Central memory CD8-positive, alpha-beta T cell (primary cell): ENCODE results near the gene KIFC3.

ENCODE experiments used
- ATAC-seq: fragments of 150-1000 bp; cut with Tn5 transposase; replicated peaks from 2 replicates; pipeline ENCODE4 v1.10.0; 2022; ENCODE audit warnings: mild to moderate bottlenecking, moderate FRiP score, moderate number of reproducible peaks; ENCODE audit not compliant: poor library complexity, severe bottlenecking; ENCODE audit errors: extremely low read depth
- DNase-seq, 2 donors: peaks; one replicate each; pipeline ENCODE4 v3.0.0; 2021; ENCODE audit warnings: low spot score in 2 of 2
- H3K27ac Mint-ChIP-seq: one replicate; pipeline ENCODE4 v1.8.0; 2022; ENCODE audit warnings: low read depth, mild to moderate bottlenecking, moderate library complexity, mixed read lengths
- H3K27me3 Mint-ChIP-seq: one replicate; pipeline ENCODE4 v1.8.0; 2022; ENCODE audit warnings: mixed read lengths
- H3K36me3 Mint-ChIP-seq: one replicate; pipeline ENCODE4 v1.8.0; 2022; ENCODE audit warnings: mild to moderate bottlenecking, moderate library complexity, mixed read lengths; ENCODE audit not compliant: insufficient read depth
- H3K4me1 Mint-ChIP-seq: one replicate; pipeline ENCODE4 v1.8.0; 2022; ENCODE audit warnings: mixed read lengths
- H3K4me3 Mint-ChIP-seq: one replicate; pipeline ENCODE4 v1.8.0; 2022; ENCODE audit warnings: mild to moderate bottlenecking, moderate library complexity, mixed read lengths
- H3K9me3 Mint-ChIP-seq: one replicate; pipeline ENCODE4 v1.8.0; 2022; ENCODE audit warnings: mixed read lengths

KIFC3 gene

GRCh38 chr16:57773019-57773418 lies 29.3 kb downstream of the KIFC3 start:
- H3K36me3 Mint-ChIP-seq = peaks cover 1% of the 10 kb centered on the region

GRCh38 chr16:57771141-57771785 lies 31.0 kb downstream of the KIFC3 start:
- H3K36me3 Mint-ChIP-seq = no peaks in the 10 kb centered on the region
- H3K27ac Mint-ChIP-seq = no peak overlapping the region
- H3K9me3 Mint-ChIP-seq = no peaks in the 10 kb centered on the region
- H3K27me3 Mint-ChIP-seq = no peaks in the 10 kb centered on the region
- ATAC-seq = no peak
- H3K4me3 Mint-ChIP-seq = no peak overlapping the region
- DNase-seq = no peak
- H3K4me1 Mint-ChIP-seq = no peaks in the 10 kb centered on the region

More at GRCh38 chr16:57773019-57773418, 29.3 kb downstream of the KIFC3 start:
- H3K27ac Mint-ChIP-seq = no peak overlapping the region
- no peak overlapping the region for H3K4me3 Mint-ChIP-seq
- DNase-seq = no peak
- H3K27me3 Mint-ChIP-seq = no peaks in the 10 kb centered on the region
- H3K4me1 Mint-ChIP-seq = no peaks in the 10 kb centered on the region
- no peaks in the 10 kb centered on the region for H3K9me3 Mint-ChIP-seq
- no peak for ATAC-seq

GRCh38 chr16:57770361-57770760 lies 31.9 kb downstream of the KIFC3 start:
- Mint-ChIP-seq H3K27ac (no peak overlapping the region), H3K4me3 (no peak overlapping the region), H3K9me3 (no peaks in the 10 kb centered on the region), H3K36me3 (no peaks in the 10 kb centered on the region), H3K4me1 (no peaks in the 10 kb centered on the region), H3K27me3 (no peaks in the 10 kb centered on the region)
- DNase-seq = no peak
- no peak for ATAC-seq

- no peak for ATAC-seq
Measured at GRCh38 chr16:57769541-57770145, 32.6 kb downstream of the KIFC3 start.

GRCh38 chr16:57766714-57767348 lies 35.5 kb downstream of the KIFC3 start:
- ATAC-seq = no peak
- Mint-ChIP-seq H3K27ac (no peak overlapping the region), H3K4me1 (no peaks in the 10 kb centered on the region), H3K27me3 (no peaks in the 10 kb centered on the region), H3K4me3 (no peak overlapping the region), H3K36me3 (no peaks in the 10 kb centered on the region), H3K9me3 (no peaks in the 10 kb centered on the region)
- DNase-seq = no peak

More at GRCh38 chr16:57769541-57770145, 32.6 kb downstream of the KIFC3 start:
- DNase-seq = no peak
- Mint-ChIP-seq H3K27me3 (no peaks in the 10 kb centered on the region), H3K27ac (no peak overlapping the region), H3K4me3 (no peak overlapping the region), H3K4me1 (no peaks in the 10 kb centered on the region), H3K9me3 (no peaks in the 10 kb centered on the region), H3K36me3 (no peaks in the 10 kb centered on the region)

GRCh38 chr16:57765160-57765728 lies 37.0 kb downstream of the KIFC3 start:
- no peak for ATAC-seq
- Mint-ChIP-seq H3K27me3 (no peaks in the 10 kb centered on the region), H3K4me1 (no peaks in the 10 kb centered on the region), H3K4me3 (no peak overlapping the region), H3K36me3 (no peaks in the 10 kb centered on the region), H3K9me3 (no peaks in the 10 kb centered on the region), H3K27ac (no peak overlapping the region)
- DNase-seq = no peak

- no peak for DNase-seq
- H3K27ac Mint-ChIP-seq = no peak overlapping the region
- H3K27me3 Mint-ChIP-seq = no peaks in the 10 kb centered on the region
Measured at GRCh38 chr16:57764341-57765159, 37.7 kb downstream of the KIFC3 start.

GRCh38 chr16:57764006-57764340 lies 38.3 kb downstream of the KIFC3 start:
- ATAC-seq (no peak), DNase-seq (no peak)
- Mint-ChIP-seq H3K27me3 (no peaks in the 10 kb centered on the region), H3K36me3 (no peaks in the 10 kb centered on the region), H3K4me1 (no peaks in the 10 kb centered on the region), H3K4me3 (no peak overlapping the region), H3K27ac (no peak overlapping the region), H3K9me3 (no peaks in the 10 kb centered on the region)

More at GRCh38 chr16:57764341-57765159, 37.7 kb downstream of the KIFC3 start:
- ATAC-seq = no peak
- Mint-ChIP-seq H3K36me3 (no peaks in the 10 kb centered on the region), H3K4me1 (no peaks in the 10 kb centered on the region), H3K9me3 (no peaks in the 10 kb centered on the region), H3K4me3 (no peak overlapping the region)

GRCh38 chr16:57763285-57764005 lies 38.8 kb downstream of the KIFC3 start:
- Mint-ChIP-seq H3K27me3 (no peaks in the 10 kb centered on the region), H3K4me1 (no peaks in the 10 kb centered on the region), H3K27ac (peak overlapping the region; percentile 39), H3K9me3 (no peaks in the 10 kb centered on the region), H3K36me3 (no peaks in the 10 kb centered on the region), H3K4me3 (no peak overlapping the region)
- ATAC-seq (no peak), DNase-seq (no peak)

- H3K4me3 Mint-ChIP-seq = no peak overlapping the region
- no peaks in the 10 kb centered on the region for H3K36me3 Mint-ChIP-seq
- H3K4me1 Mint-ChIP-seq = no peaks in the 10 kb centered on the region
- ATAC-seq (no peak), DNase-seq (no peak)
- no peaks in the 10 kb centered on the region for H3K9me3 Mint-ChIP-seq
- H3K27ac Mint-ChIP-seq = peak overlapping the region; percentile 72
- H3K27me3 Mint-ChIP-seq = no peaks in the 10 kb centered on the region
Measured at GRCh38 chr16:57762365-57763040, 39.8 kb downstream of the KIFC3 start.

- Mint-ChIP-seq H3K9me3 (no peaks in the 10 kb centered on the region), H3K4me1 (no peaks in the 10 kb centered on the region), H3K36me3 (no peaks in the 10 kb centered on the region), H3K4me3 (no peak overlapping the region), H3K27me3 (no peaks in the 10 kb centered on the region), H3K27ac (peak overlapping the region; percentile 72)
- no peak for DNase-seq
- ATAC-seq = no peak
Measured at GRCh38 chr16:57761957-57762356, 40.3 kb downstream of the KIFC3 start.
